Measurements from ENCODE around the gene GLCE. TPM values are rescaled to one million over a fixed set of nuclear protein-coding genes. Genes with fewer than 3 reads are reported as not detected.

The GLCE gene
- total RNA-seq, 1 experiment from 2014 or later, result 22.8 TPM

- ChIA-PET POLR2A (no interaction called here), CTCF (no interaction called here)
- H3K4me1 ChIP-seq (ENCODE audit: control insufficient read depth, insufficient read depth, low read length), result no peaks in the 10 kb centered on the region
- intact Hi-C loops (cut with micrococcal nuclease; ENCODE audit: unreplicated experiment) (no loop called here), in situ Hi-C loops (cut with HindIII; ENCODE audit: low pct_unique_long_range_greater_than_20kb, low sequenced_read_pairs) (no loop called here)
- TF ChIP-seq TCF7L2 (IDR thresholded peaks at IDR 0.05; ENCODE audit: low read depth, low read length) (no peak), SIN3A (IDR thresholded peaks at IDR 0.05; ENCODE audit: borderline replicate concordance, insufficient read depth, low read depth, low read length) (no peak), REST (IDR thresholded peaks at IDR 0.05; ENCODE audit: insufficient read depth in 1 of 2, low read depth in 2 of 2, low read length in 1 of 2) (no peak), POLR2AphosphoS5 (IDR thresholded peaks at IDR 0.05; ENCODE audit: low read depth, low read length) (no peak), CTCF (IDR thresholded peaks at IDR 0.05) (no peak)
- no peak overlapping the region for H3K4me3 ChIP-seq (ENCODE audit: low read depth in 2 of 2, low read length in 2 of 2)
- H3K9me3 ChIP-seq (ENCODE audit: control insufficient read depth, insufficient read depth, low read depth, low read length), result no peaks in the 10 kb centered on the region
- peaks cover 37% of the 10 kb centered on the region for H3K27me3 ChIP-seq (ENCODE audit: control insufficient read depth, insufficient read depth, low read length)
- BruUV-seq (replicated peaks), result no TSS peak
- DNase-seq (ENCODE audit: low read depth, low spot score), result no peak
- ATAC-seq, result no peak
- no peaks in the 10 kb centered on the region for H3K36me3 ChIP-seq (ENCODE audit: control insufficient read depth, insufficient read depth, low read length)
- H3K27ac ChIP-seq (ENCODE audit: low read length), result no peak overlapping the region
These were observed 12.0 kb upstream of the GLCE start for GRCh38 chr15:69148465-69148864.

- peaks cover 38% of the 10 kb centered on the region for H3K27me3 ChIP-seq (ENCODE audit: control insufficient read depth, insufficient read depth, low read length)
- TF ChIP-seq REST (IDR thresholded peaks at IDR 0.05; ENCODE audit: insufficient read depth in 1 of 2, low read depth in 2 of 2, low read length in 1 of 2) (no peak), TCF7L2 (IDR thresholded peaks at IDR 0.05; ENCODE audit: low read depth, low read length) (no peak), CTCF (IDR thresholded peaks at IDR 0.05) (no peak), SIN3A (IDR thresholded peaks at IDR 0.05; ENCODE audit: borderline replicate concordance, insufficient read depth, low read depth, low read length) (no peak), POLR2AphosphoS5 (IDR thresholded peaks at IDR 0.05; ENCODE audit: low read depth, low read length) (no peak)
- no peaks in the 10 kb centered on the region for H3K9me3 ChIP-seq (ENCODE audit: control insufficient read depth, insufficient read depth, low read depth, low read length)
- H3K4me3 ChIP-seq (ENCODE audit: low read depth in 2 of 2, low read length in 2 of 2), result no peak overlapping the region
- POLR2A ChIA-PET, result no interaction called here
- no peak for ATAC-seq
- in situ Hi-C loops (cut with HindIII; ENCODE audit: low pct_unique_long_range_greater_than_20kb, low sequenced_read_pairs) (no loop called here), intact Hi-C loops (cut with micrococcal nuclease; ENCODE audit: unreplicated experiment) (no loop called here)
- BruUV-seq (replicated peaks), result no TSS peak
- DNase-seq (ENCODE audit: low read depth, low spot score), result no peak
- no peaks in the 10 kb centered on the region for H3K4me1 ChIP-seq (ENCODE audit: control insufficient read depth, insufficient read depth, low read length)
- H3K27ac ChIP-seq (ENCODE audit: low read length), result no peak overlapping the region
- no peaks in the 10 kb centered on the region for H3K36me3 ChIP-seq (ENCODE audit: control insufficient read depth, insufficient read depth, low read length)
- CTCF ChIA-PET, result no interaction called here
These were observed 11.3 kb upstream of the GLCE start for GRCh38 chr15:69149163-69149562.
